CD4-positive, alpha-beta memory T cell (primary cell): Measurements from ENCODE around the gene SOHLH1. TPM values are rescaled to one million over a fixed set of nuclear protein-coding genes. Genes with fewer than 3 reads are reported as not detected.

Experiments used
- CTCF ChIA-PET: fragments of 350-600 bp; sonication (Branson Sonifier 250); formaldehyde crosslinking; loops from one replicate; lab custom pipeline; 2021; ENCODE audit warnings: inconsistent platforms; ENCODE audit not compliant: partially characterized antibody; lab: Charles Lee
- POLR2A ChIA-PET: fragments of 350-600 bp; sonication (Branson Sonifier 250); formaldehyde crosslinking; loops from one replicate; lab custom pipeline; 2021; ENCODE audit not compliant: partially characterized antibody; lab: Charles Lee
- DNase-seq, 5 donors: peaks; one replicate each; pipeline versions ENCODE4 v3.0.0 to v3.0.0-alpha.2; 2020 to 2022; ENCODE audit warnings: mixed read lengths in 1 of 5
- H3K27ac ChIP-seq: one replicate; pipeline ENCODE4 v1.7.0; 2013; ENCODE audit warnings: low read depth, low read length
- H3K27me3 ChIP-seq: 2 replicates; pipeline ENCODE4 v1.7.0; 2013; ENCODE audit warnings: mild to moderate bottlenecking, low read length, moderate library complexity; ENCODE audit not compliant: insufficient read depth
- H3K36me3 ChIP-seq: 2 replicates; pipeline ENCODE4 v1.7.0; 2013; ENCODE audit warnings: mild to moderate bottlenecking, low read length, moderate library complexity; ENCODE audit not compliant: insufficient read depth
- H3K4me1 ChIP-seq: 2 replicates; pipeline ENCODE4 v1.7.0; 2013; ENCODE audit warnings: mild to moderate bottlenecking, low read length, moderate library complexity; ENCODE audit not compliant: insufficient read depth
- H3K4me3 ChIP-seq, 2 donors: one replicate each; pipeline ENCODE4 v1.7.0; 2013; ENCODE audit warnings: low read length in 2 of 2, mild to moderate bottlenecking in 1 of 2
- H3K9me3 ChIP-seq, 2 donors: one replicate each; pipeline ENCODE4 v1.7.0; 2013; ENCODE audit warnings: low read length in 2 of 2, control low read depth in 1 of 2; ENCODE audit not compliant: control insufficient read depth in 1 of 2
- H3K27ac Mint-ChIP-seq, 7 donors: one replicate each; pipeline ENCODE4 v1.8.0; 2020 to 2021; ENCODE audit warnings: mixed read lengths in 7 of 7, mild to moderate bottlenecking in 6 of 7, inconsistent platforms in 3 of 7, moderate library complexity in 3 of 7
- H3K27me3 Mint-ChIP-seq, 2 donors: one replicate each; pipeline ENCODE4 v1.8.0; 2020 to 2021; ENCODE audit warnings: mixed read lengths in 2 of 2
- H3K36me3 Mint-ChIP-seq, 2 donors: one replicate each; pipeline ENCODE4 v1.8.0; 2020 to 2021; ENCODE audit warnings: mixed read lengths in 2 of 2, inconsistent platforms in 1 of 2, mild to moderate bottlenecking in 1 of 2
- H3K4me1 Mint-ChIP-seq, 4 donors: one replicate each; pipeline ENCODE4 v1.8.0; 2020 to 2021; ENCODE audit warnings: mixed read lengths in 4 of 4, mild to moderate bottlenecking in 1 of 4
- H3K4me3 Mint-ChIP-seq, 8 donors: one replicate each; pipeline ENCODE4 v1.8.0; 2020 to 2021; ENCODE audit warnings: mixed read lengths in 8 of 8, mild to moderate bottlenecking in 7 of 8, moderate library complexity in 6 of 8, inconsistent platforms in 3 of 8
- H3K9me3 Mint-ChIP-seq, 8 donors: one replicate each; pipeline ENCODE4 v1.8.0; 2020 to 2021; ENCODE audit warnings: mixed read lengths in 8 of 8, mild to moderate bottlenecking in 5 of 8, inconsistent platforms in 3 of 8, moderate library complexity in 1 of 8
- intact Hi-C: fragments of 100-400 bp; cut with micrococcal nuclease; formaldehyde crosslinking; loops from one replicate; pipeline ENCODE4 v1.15.1; 2023
- polyA plus RNA-seq, 2 donors: library from polyadenylated mRNA; unstranded; fragments of 300-500 nt; fragmentation: Illumina TruSeq; gene quantifications; one replicate each; pipeline ENCODE4 v1.2.3, GENCODE V29; 2021
- total RNA-seq, 2 experiments: library from RNA; stranded (reverse); gene quantifications; one replicate each; pipeline ENCODE4 v1.2.3, GENCODE V29; 2021

Gene SOHLH1
- total and polyA plus RNA-seq, 4 experiments from 2014 or later = not detected

GRCh38 chr9:135736272-135736978, 37.1 kb upstream of the SOHLH1 start:
- H3K9me3 Mint-ChIP-seq = peaks cover 0 to 9% (median 3%) of the 10 kb centered on the region in 8 donors
- H3K27ac Mint-ChIP-seq = no peak overlapping the region
- no peaks in the 10 kb centered on the region for H3K4me1 ChIP-seq
- H3K4me1 Mint-ChIP-seq = no peaks in the 10 kb centered on the region
- POLR2A ChIA-PET = no interaction called here
- CTCF ChIA-PET = no interaction called here
- no peak overlapping the region for H3K4me3 ChIP-seq
- intact Hi-C loops = no loop called here
- no peak overlapping the region for H3K27ac ChIP-seq
- no peak overlapping the region for H3K4me3 Mint-ChIP-seq
- H3K27me3 Mint-ChIP-seq = peaks cover 6 to 9% of the 10 kb centered on the region in 2 donors
- DNase-seq = peak in 1 of 5 donors; percentile 10
- no peaks in the 10 kb centered on the region for H3K36me3 Mint-ChIP-seq
- H3K9me3 ChIP-seq = no peaks in the 10 kb centered on the region
- H3K27me3 ChIP-seq = no peaks in the 10 kb centered on the region
- no peaks in the 10 kb centered on the region for H3K36me3 ChIP-seq

DNA sequence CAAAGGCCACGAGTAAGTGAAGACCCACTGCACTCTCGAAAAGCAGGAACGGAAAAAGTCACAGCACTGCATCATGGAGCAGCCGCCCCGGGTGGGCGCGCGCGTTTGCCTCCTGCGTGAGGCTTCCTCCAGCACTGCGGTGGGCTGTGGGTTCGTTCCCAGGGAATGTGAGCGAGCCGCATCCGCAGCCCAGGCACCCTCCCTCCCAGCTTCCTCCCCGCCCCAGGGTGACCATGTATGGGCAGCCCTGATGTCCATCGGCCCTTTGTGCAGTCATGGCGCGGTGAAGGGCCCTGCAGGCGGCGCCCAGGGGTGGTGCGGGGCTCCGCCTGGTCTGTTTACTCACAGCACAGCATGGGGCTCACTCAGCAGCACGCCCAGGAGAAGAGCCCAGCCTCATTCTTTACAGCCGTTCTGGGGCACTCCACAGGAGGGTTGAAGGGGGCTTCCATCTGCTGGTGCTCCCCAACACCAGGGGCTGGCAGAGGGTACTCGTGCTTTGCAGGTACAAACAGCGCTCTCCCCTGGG, 35.4 kb upstream of the SOHLH1 start:
- no peaks in the 10 kb centered on the region for H3K36me3 Mint-ChIP-seq
- no peak overlapping the region for H3K27ac Mint-ChIP-seq
- Histone ChIP-seq H3K27me3 (no peaks in the 10 kb centered on the region), H3K36me3 (no peaks in the 10 kb centered on the region), H3K9me3 (no peaks in the 10 kb centered on the region), H3K4me3 (no peak overlapping the region), H3K4me1 (no peaks in the 10 kb centered on the region), H3K27ac (no peak overlapping the region)
- DNase-seq = peak in 1 of 5 donors; percentile 14
- no peak overlapping the region for H3K4me3 Mint-ChIP-seq
- H3K9me3 Mint-ChIP-seq = peaks cover 0 to 16% (median 7%) of the 10 kb centered on the region in 8 donors
- CTCF ChIA-PET = no interaction called here
- H3K4me1 Mint-ChIP-seq = no peaks in the 10 kb centered on the region
- POLR2A ChIA-PET = no interaction called here
- H3K27me3 Mint-ChIP-seq = peaks cover 6 to 11% of the 10 kb centered on the region in 2 donors
- intact Hi-C loops = no loop called here

GRCh38 chr9:135732569-135733257, 33.4 kb upstream of the SOHLH1 start:
- Histone ChIP-seq H3K27me3 (no peaks in the 10 kb centered on the region), H3K36me3 (no peaks in the 10 kb centered on the region), H3K9me3 (no peaks in the 10 kb centered on the region), H3K27ac (no peak overlapping the region), H3K4me3 (no peak overlapping the region), H3K4me1 (no peaks in the 10 kb centered on the region)
- Mint-ChIP-seq H3K9me3 (peaks cover 0 to 16% (median 7%) of the 10 kb centered on the region in 8 donors), H3K27me3 (peaks cover 14 to 18% of the 10 kb centered on the region in 2 donors), H3K36me3 (no peaks in the 10 kb centered on the region), H3K27ac (no peak overlapping the region), H3K4me3 (no peak overlapping the region), H3K4me1 (peaks cover 0 to 2% (median 0%) of the 10 kb centered on the region in 4 donors)
- ChIA-PET CTCF (no interaction called here), POLR2A (no interaction called here)
- peak in 1 of 5 donors; percentile 7 for DNase-seq
- intact Hi-C loops = no loop called here

DNA sequence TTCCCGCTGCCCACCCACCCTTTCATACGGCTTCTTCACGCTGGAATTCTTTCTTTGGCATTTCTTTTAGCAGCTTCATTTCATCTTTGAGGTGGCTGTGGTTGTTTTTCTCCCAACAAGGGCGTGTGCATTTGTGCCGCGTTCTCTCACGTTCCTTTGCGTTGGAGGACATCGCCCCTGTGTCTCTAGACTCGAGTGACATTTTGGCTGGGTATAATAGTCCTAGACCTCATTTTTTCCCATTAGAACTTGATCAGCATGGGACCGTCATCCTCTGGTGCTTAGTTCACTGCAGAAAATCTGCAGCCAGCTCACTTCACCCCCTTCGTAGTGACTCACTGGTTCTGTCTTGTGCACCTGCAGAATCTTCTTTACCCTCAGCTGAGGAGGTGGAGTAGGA, 32.2 kb upstream of the SOHLH1 start:
- POLR2A ChIA-PET = no interaction called here
- H3K4me1 ChIP-seq = no peaks in the 10 kb centered on the region
- no peak overlapping the region for H3K27ac ChIP-seq
- peak overlapping the region in 1 of 7 donors; percentile 39 for H3K27ac Mint-ChIP-seq
- H3K4me1 Mint-ChIP-seq = peaks cover 0 to 2% (median 0%) of the 10 kb centered on the region in 4 donors
- H3K4me3 ChIP-seq = no peak overlapping the region
- intact Hi-C loops = no loop called here
- H3K27me3 ChIP-seq = no peaks in the 10 kb centered on the region
- H3K27me3 Mint-ChIP-seq = peaks cover 12 to 14% of the 10 kb centered on the region in 2 donors
- H3K4me3 Mint-ChIP-seq = no peak overlapping the region
- H3K9me3 ChIP-seq = no peaks in the 10 kb centered on the region
- peak in 1 of 5 donors; percentile 5 for DNase-seq
- H3K9me3 Mint-ChIP-seq = peaks cover 0 to 16% (median 7%) of the 10 kb centered on the region in 8 donors
- no peaks in the 10 kb centered on the region for H3K36me3 Mint-ChIP-seq
- CTCF ChIA-PET = no interaction called here
- no peaks in the 10 kb centered on the region for H3K36me3 ChIP-seq

- Mint-ChIP-seq H3K36me3 (no peaks in the 10 kb centered on the region), H3K27me3 (peaks cover 15 to 17% of the 10 kb centered on the region in 2 donors), H3K4me1 (peaks cover 0 to 2% (median 0%) of the 10 kb centered on the region in 4 donors), H3K9me3 (peaks cover 0 to 16% (median 7%) of the 10 kb centered on the region in 8 donors), H3K27ac (no peak overlapping the region), H3K4me3 (no peak overlapping the region)
- Histone ChIP-seq H3K27ac (no peak overlapping the region), H3K4me1 (no peaks in the 10 kb centered on the region), H3K36me3 (no peaks in the 10 kb centered on the region), H3K4me3 (no peak overlapping the region), H3K27me3 (no peaks in the 10 kb centered on the region), H3K9me3 (no peaks in the 10 kb centered on the region)
- ChIA-PET CTCF (no interaction called here), POLR2A (no interaction called here)
- DNase-seq = peak in 1 of 5 donors; percentile 25
- intact Hi-C loops = no loop called here
Observed at GRCh38 chr9:135729480-135729879, 30.2 kb upstream of the SOHLH1 start.

DNA sequence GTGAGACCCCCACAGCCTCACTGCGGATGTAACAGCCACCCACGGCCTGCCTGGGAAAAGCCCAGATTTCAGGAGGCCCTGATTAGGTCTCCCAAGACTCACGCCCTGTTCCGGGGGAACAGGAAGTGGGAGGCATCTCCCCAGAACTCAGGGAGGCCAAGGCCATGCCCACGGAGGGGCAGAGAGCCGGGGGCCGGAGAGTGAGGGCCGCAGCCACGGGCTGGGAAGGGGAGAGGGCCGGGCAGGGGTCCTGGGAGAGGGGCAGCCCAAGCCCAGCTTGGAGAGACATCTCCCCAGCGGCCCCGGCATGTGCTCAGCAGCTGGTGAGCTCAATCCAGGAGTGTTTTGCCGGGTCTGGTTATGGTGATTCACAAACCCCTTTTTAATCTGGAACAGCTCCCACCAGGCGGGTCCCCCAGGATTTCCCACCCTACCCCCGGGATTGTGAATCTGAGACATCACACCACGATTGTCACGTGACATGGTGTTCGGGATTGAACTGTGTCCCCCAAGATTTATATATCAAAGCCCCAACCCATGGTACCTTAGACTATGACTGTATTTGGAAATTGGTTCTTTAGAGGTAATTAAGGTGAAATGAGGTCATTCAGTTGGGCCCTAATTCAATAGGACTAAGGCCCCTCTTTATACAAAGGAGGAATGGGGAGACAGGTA, 29.3 kb upstream of the SOHLH1 start:
- Histone ChIP-seq H3K4me1 (no peaks in the 10 kb centered on the region), H3K4me3 (no peak overlapping the region), H3K36me3 (no peaks in the 10 kb centered on the region), H3K27ac (no peak overlapping the region), H3K9me3 (no peaks in the 10 kb centered on the region), H3K27me3 (no peaks in the 10 kb centered on the region)
- H3K9me3 Mint-ChIP-seq = peaks cover 0 to 16% (median 7%) of the 10 kb centered on the region in 8 donors
- DNase-seq = peak in 1 of 5 donors; percentile 19
- H3K36me3 Mint-ChIP-seq = no peaks in the 10 kb centered on the region
- ChIA-PET POLR2A (no interaction called here), CTCF (no interaction called here)
- intact Hi-C loops = no loop called here
- H3K27me3 Mint-ChIP-seq = peaks cover 12 to 14% of the 10 kb centered on the region in 2 donors
- H3K27ac Mint-ChIP-seq = no peak overlapping the region
- peaks cover 0 to 2% (median 0%) of the 10 kb centered on the region in 4 donors for H3K4me1 Mint-ChIP-seq
- no peak overlapping the region for H3K4me3 Mint-ChIP-seq
